Stimulated activated effector memory CD8-positive, alpha-beta T cell treated with anti-CD3 and anti-CD28 coated beads, Interleukin-12 subunit alpha, Interleukin-12 subunit beta, amount 100 ng/mL, for 72 hours (primary cell): ENCODE measurements around the gene ATG4C.
"Not testable (repeated sequence)": the region's sequence is repeated elsewhere in the genome, so short reads cannot be mapped to it uniquely, and the experiment has no call there.

Source experiments
- ATAC-seq: fragments of 150-1000 bp; cut with Tn5 transposase; 2 replicates; pipeline ENCODE4 v1.10.0; 2021
- DNase-seq, 2 donors: peaks; one replicate each; pipeline ENCODE4 v3.0.0; 2021 to 2022; ENCODE audit warnings: low spot score in 2 of 2
- H3K27ac Mint-ChIP-seq: one replicate; pipeline ENCODE4 v1.8.0; 2022; ENCODE audit warnings: mild to moderate bottlenecking, mixed read lengths
- H3K36me3 Mint-ChIP-seq: one replicate; pipeline ENCODE4 v1.8.0; 2022; ENCODE audit warnings: mild to moderate bottlenecking, mixed read lengths
- H3K4me1 Mint-ChIP-seq: one replicate; pipeline ENCODE4 v1.8.0; 2022; ENCODE audit warnings: mixed read lengths
- H3K4me3 Mint-ChIP-seq: one replicate; pipeline ENCODE4 v1.8.0; 2022; ENCODE audit warnings: mild to moderate bottlenecking, mixed read lengths
- H3K9me3 Mint-ChIP-seq: one replicate; pipeline ENCODE4 v1.8.0; 2022; ENCODE audit warnings: mixed read lengths

The ATG4C gene

DNA sequence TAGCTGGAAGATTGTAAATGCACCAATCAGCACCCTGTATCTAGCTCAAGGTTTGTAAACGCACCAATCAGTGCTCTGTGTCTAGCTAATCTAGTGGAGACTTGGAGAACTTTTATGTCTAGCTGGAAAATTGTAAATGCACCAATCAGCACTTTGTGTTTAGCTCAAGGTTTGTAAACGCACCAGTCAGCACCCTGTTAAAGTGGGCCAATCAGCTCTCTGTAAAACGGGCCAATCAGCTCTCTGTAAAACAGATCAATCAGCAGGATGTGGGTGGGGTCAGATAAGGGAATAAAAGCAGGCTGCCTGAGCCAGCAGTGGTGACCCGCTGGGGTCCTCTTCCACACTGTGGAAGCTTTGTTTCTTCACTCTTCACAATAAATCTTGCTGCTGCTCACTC lies 21.9 kb upstream of the ATG4C start:
- H3K27ac Mint-ChIP-seq, H3K4me1 Mint-ChIP-seq, H3K36me3 Mint-ChIP-seq: not testable (repeated sequence)

DNA sequence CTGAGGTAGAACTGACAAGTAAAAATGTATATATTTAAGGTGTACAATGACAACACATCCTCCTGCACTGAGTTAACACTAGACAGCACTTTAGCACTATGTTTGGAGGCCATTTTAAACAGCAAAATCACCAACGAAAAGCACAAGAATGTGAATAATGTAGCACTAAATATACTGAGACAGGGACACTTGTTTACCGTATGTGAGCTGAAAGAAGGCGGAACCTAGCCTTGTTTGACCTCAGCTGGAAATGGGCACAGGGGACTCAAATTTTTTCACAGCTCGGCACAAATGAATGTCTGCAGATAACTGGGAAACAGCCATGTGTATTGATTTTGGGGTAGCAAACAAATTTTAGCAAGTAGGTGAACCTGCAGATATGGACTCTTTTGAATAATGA lies 18.0 kb upstream of the ATG4C start:
- no peaks in the 10 kb centered on the region for H3K36me3 Mint-ChIP-seq
- no peaks in the 10 kb centered on the region for H3K9me3 Mint-ChIP-seq
- no peaks in the 10 kb centered on the region for H3K4me1 Mint-ChIP-seq
- H3K27ac Mint-ChIP-seq, result no peak overlapping the region
- no peak overlapping the region for H3K4me3 Mint-ChIP-seq
- no peak for ATAC-seq
- no peak for DNase-seq

More for the DNA sequence above, 21.9 kb upstream of the ATG4C start:
- DNase-seq, H3K4me3 Mint-ChIP-seq, H3K9me3 Mint-ChIP-seq, ATAC-seq: not testable (repeated sequence)

- not testable (repeated sequence) for H3K27ac Mint-ChIP-seq, H3K9me3 Mint-ChIP-seq, H3K4me3 Mint-ChIP-seq, DNase-seq, ATAC-seq, H3K36me3 Mint-ChIP-seq, H3K4me1 Mint-ChIP-seq
Observed at GRCh38 chr1:62768551-62768950, 15.4 kb upstream of the ATG4C start.

GRCh38 chr1:62772607-62773295 lies 11.2 kb upstream of the ATG4C start:
- DNase-seq, result no peak
- H3K27ac Mint-ChIP-seq, result no peak overlapping the region
- no peak for ATAC-seq
- no peak overlapping the region for H3K4me3 Mint-ChIP-seq
- H3K36me3 Mint-ChIP-seq, result no peaks in the 10 kb centered on the region
- H3K9me3 Mint-ChIP-seq, result peaks cover 14% of the 10 kb centered on the region
- H3K4me1 Mint-ChIP-seq, result no peaks in the 10 kb centered on the region

DNA sequence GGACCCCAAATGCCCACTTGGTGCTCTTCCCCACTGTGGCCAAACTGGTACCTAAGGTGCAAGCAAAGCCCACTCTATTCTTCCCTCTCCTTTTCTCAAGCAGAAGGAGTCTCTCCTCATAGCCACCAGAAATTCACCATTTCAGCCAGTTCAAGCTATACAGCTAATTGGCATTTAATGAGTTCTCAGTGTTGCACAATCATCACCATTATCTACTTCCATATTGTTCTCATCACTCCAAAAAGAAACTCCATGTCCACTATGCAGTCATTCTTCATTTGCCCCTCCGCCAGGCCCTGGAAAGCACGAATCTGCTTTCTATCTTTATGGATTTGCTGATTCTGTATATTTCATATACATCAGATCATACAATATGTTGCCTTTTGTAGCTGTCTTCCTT lies 9.9 kb upstream of the ATG4C start:
- no peaks in the 10 kb centered on the region for H3K4me1 Mint-ChIP-seq

GRCh38 chr1:62774971-62775595 lies 8.8 kb upstream of the ATG4C start:
- no peak for DNase-seq
- no peaks in the 10 kb centered on the region for H3K4me1 Mint-ChIP-seq
- no peaks in the 10 kb centered on the region for H3K36me3 Mint-ChIP-seq
- H3K4me3 Mint-ChIP-seq, result no peak overlapping the region
- peak; percentile 46 for ATAC-seq
- H3K27ac Mint-ChIP-seq, result no peak overlapping the region
- H3K9me3 Mint-ChIP-seq, result peaks cover 14% of the 10 kb centered on the region

More for the DNA sequence above, 9.9 kb upstream of the ATG4C start:
- Mint-ChIP-seq H3K9me3 (peaks cover 14% of the 10 kb centered on the region), H3K36me3 (no peaks in the 10 kb centered on the region), H3K4me3 (no peak overlapping the region), H3K27ac (no peak overlapping the region)
- no peak for ATAC-seq
- no peak for DNase-seq

DNA sequence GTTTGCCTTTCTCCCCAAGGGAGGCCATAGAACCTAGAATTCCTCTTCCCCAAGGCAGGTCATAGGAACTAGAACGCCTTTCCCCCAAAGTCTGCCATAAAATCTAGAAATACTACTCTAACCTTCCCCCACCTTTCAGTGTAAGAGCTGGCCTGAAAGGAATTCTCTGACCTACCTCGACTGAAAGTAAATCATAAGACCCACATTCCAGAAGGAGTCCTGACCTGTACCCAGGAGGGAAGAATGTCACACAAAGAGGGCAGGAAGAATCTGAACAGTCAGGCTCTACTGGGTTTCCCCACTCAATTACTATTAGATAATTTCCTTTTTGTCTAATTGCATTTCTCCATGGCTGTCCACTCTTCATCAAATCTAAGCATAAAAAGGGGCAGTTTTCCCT lies 5.7 kb upstream of the ATG4C start:
- peaks cover 6% of the 10 kb centered on the region for H3K9me3 Mint-ChIP-seq
- ATAC-seq, result no peak
- DNase-seq, result no peak
- no peak overlapping the region for H3K4me3 Mint-ChIP-seq
- H3K27ac Mint-ChIP-seq, result no peak overlapping the region
- H3K4me1 Mint-ChIP-seq, result no peaks in the 10 kb centered on the region
- H3K36me3 Mint-ChIP-seq, result no peaks in the 10 kb centered on the region

DNA sequence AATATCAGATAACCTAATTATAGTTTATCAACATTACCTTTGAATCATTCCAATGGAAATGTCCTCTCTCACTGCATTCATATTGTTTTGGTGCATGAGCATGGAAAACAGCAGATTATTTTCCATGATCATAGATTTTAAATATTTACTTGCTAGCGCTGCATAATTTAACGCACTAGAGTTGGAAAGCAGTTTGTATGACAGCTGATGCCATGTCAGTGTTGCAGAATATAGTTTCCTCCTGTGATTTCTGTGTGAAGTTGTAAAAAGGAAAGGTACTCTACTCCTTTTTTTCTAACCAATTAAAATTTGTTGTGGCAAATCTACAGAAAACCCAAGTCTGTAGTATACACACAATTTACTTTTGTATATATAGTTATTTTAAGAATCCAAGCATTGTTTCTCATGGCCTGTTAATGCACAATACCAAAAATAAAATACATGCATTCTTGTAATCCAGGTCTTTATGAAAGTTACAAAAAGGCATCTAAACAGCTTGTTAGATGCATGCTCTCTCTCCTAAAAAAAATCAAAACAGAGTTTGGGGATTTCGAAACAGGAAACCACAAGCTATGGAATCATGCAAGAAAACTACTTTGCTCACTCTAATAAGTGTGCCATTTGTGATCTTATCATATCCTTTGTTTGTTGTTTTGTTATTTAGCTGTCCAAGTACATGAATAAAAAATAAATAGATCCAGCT lies 1.9 kb upstream of the ATG4C start:
- H3K4me3 Mint-ChIP-seq, result no peak overlapping the region
- peaks cover 11% of the 10 kb centered on the region for H3K4me1 Mint-ChIP-seq
- no peaks in the 10 kb centered on the region for H3K9me3 Mint-ChIP-seq
- ATAC-seq (no peak), DNase-seq (no peak)
- no peaks in the 10 kb centered on the region for H3K36me3 Mint-ChIP-seq
- H3K27ac Mint-ChIP-seq, result no peak overlapping the region

- ATAC-seq, H3K9me3 Mint-ChIP-seq, DNase-seq, H3K4me3 Mint-ChIP-seq, H3K27ac Mint-ChIP-seq, H3K36me3 Mint-ChIP-seq: not testable (repeated sequence)
- peaks cover 12% of the 10 kb centered on the region for H3K4me1 Mint-ChIP-seq
Observed at GRCh38 chr1:62782544-62783212, 1.3 kb upstream of the ATG4C start.

DNA sequence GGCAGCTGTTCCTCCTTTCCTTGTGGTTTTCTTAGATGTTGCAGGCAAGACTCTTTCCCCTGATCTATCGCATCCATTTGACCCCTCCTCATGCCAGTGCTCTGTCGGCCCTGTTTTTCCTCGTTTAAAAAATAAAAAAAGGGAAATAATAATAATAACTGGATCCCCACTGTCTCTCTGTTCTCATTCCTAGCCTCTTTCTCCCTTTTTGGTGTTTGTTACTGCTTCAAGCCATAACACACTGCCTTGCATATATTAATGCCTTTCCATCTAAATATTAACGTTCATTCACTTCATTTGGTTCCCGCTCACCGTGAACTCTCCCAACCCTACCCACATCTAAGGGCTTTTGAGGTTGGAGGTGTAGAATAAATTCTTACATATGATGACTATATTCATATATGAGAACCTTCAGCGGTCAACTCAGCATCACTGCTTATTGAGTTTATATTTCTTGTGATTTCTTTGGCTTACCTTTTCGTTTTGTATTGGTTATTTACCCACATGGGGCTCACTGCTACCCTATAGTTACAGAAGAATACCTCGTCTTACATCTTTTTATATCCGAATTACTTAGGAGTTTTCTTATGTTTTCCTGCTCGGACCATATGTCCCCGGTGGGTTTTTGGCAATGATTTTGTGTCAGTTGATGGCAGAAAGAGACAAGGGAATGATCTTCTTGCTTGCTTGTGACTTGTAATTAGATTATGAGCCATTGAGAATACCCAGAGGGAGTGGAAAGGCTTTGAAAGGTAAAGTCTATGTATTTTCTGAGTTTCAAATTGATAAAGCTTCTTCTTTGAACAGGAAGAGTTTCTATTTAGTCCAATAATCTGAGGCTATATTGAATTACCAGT lies 805 bp downstream of the ATG4C start:
- ATAC-seq (peak; percentile 4), DNase-seq (no peak)
- Mint-ChIP-seq H3K4me3 (no peak overlapping the region), H3K4me1 (peaks cover 12% of the 10 kb centered on the region), H3K9me3 (no peaks in the 10 kb centered on the region), H3K36me3 (no peaks in the 10 kb centered on the region), H3K27ac (no peak overlapping the region)

DNA sequence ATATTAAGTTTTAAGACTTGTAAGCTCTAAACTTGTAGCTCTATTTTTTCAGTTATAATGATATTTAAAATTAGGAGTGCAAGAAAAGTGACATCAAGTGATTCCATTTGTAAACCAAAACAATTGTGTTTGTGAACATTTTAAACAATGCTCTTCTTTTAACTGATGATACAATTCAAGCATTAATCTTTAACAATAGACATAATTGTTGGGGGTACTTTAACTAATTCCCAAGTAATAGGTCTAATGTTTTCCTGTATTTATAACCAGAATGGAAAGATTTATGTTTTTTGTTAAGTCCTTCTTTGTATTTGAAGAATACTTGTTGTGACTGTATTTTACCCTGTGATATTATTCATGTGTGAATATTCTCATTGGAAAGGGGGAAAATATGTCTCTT lies 6.8 kb downstream of the ATG4C start:
- no peak overlapping the region for H3K27ac Mint-ChIP-seq
- DNase-seq, result no peak
- H3K4me3 Mint-ChIP-seq, result no peak overlapping the region
- H3K9me3 Mint-ChIP-seq, result no peaks in the 10 kb centered on the region
- no peaks in the 10 kb centered on the region for H3K36me3 Mint-ChIP-seq
- ATAC-seq, result no peak
- peaks cover 12% of the 10 kb centered on the region for H3K4me1 Mint-ChIP-seq

DNA sequence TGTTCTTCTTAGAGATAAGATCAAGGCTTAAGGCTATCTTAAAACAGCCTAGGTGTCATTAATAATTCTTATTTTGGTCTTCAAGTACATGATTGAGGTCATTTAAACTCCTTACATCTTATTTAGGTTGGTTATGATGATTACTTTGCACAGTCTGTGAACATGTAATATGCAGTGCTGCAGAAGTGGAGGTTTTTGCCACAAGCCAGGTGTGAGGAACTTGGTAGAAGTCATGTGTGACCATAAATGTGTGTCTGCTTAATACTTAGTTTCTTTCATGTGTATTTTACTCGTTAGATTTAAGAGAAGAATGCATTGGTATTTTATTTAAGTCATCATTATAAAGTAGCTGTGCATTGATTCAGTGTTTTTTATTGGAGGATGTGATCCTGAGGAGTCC lies 10.1 kb downstream of the ATG4C start:
- H3K4me3 Mint-ChIP-seq, result no peak overlapping the region
- no peaks in the 10 kb centered on the region for H3K4me1 Mint-ChIP-seq
- no peak for ATAC-seq
- H3K9me3 Mint-ChIP-seq, result no peaks in the 10 kb centered on the region
- H3K36me3 Mint-ChIP-seq, result no peaks in the 10 kb centered on the region
- H3K27ac Mint-ChIP-seq, result no peak overlapping the region
- DNase-seq, result no peak

DNA sequence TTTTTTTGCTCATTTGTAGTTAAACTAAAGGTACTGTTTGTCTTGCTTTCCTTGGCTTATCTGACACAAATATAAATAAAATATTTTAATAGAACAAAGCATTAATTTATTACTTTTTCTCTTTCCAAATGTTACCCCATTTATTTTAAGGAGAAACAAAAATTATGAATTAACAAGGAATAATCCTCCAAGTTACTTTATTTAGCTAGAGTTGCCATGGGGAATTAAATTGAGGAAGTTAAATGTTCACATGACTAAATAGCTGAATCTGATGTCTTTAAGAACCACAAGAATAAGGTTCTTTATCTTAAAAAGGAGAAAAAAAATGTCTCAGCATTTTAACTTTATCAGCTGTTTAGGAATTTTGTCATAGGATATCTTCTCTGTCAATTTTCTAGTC lies 12.3 kb downstream of the ATG4C start:
- H3K36me3 Mint-ChIP-seq, result no peaks in the 10 kb centered on the region
- ATAC-seq (no peak), DNase-seq (no peak)
- H3K27ac Mint-ChIP-seq, result no peak overlapping the region
- H3K9me3 Mint-ChIP-seq, result no peaks in the 10 kb centered on the region
- H3K4me1 Mint-ChIP-seq, result peaks cover 11% of the 10 kb centered on the region
- H3K4me3 Mint-ChIP-seq, result no peak overlapping the region

DNA sequence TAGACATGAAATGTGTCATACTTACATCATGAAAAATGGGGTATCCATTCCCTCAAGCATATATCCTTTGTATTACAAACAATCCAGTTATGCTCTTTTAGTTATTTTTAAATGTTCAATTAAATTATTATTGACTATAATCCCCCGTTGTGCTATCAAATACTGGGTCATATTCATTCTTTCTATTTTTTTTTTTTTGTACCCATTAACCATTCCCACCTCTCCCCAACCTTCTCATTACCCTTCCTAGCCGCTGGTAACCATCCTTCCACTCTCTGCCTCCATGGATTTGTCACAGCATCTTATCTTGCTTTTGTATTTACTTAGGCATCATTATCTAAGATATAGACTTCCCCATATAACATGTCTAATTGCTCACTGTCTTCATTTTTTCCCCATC lies 15.8 kb downstream of the ATG4C start:
- H3K27ac Mint-ChIP-seq, result no peak overlapping the region
- no peak for ATAC-seq

DNA sequence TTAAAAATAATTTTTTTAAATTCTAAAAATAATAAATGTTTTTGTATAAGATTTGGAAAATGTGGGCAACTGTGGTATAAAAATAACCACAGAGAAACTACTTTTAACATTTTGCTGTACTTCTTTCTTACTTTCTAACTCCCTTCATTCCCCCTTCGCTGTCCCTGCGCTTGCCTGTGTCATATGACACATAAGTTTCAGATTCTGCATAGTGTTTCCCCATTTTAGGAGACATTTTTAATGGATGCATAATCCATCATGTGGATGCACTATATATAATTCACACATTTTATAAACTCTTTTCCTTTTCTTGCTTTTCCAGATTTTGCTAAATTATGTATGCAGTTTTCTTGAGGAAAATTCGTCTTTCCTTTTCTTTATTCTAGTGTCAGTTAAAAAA lies 16.3 kb downstream of the ATG4C start:
- Mint-ChIP-seq H3K4me1 (peaks cover 17% of the 10 kb centered on the region), H3K27ac (peak overlapping the region; percentile 23), H3K9me3 (no peaks in the 10 kb centered on the region), H3K4me3 (no peak overlapping the region), H3K36me3 (peaks cover 8% of the 10 kb centered on the region)
- DNase-seq (no peak), ATAC-seq (no peak)

More for the DNA sequence above, 15.8 kb downstream of the ATG4C start:
- H3K4me3 Mint-ChIP-seq, result no peak overlapping the region
- DNase-seq, result no peak
- H3K4me1 Mint-ChIP-seq, result peaks cover 17% of the 10 kb centered on the region
- no peaks in the 10 kb centered on the region for H3K9me3 Mint-ChIP-seq
- H3K36me3 Mint-ChIP-seq, result peaks cover 8% of the 10 kb centered on the region
